Caco-2 (cell line): Measurements from ENCODE around the gene TMEM205. TPM values are rescaled to one million over a fixed set of nuclear protein-coding genes. Genes with fewer than 3 reads are reported as not detected.
"Not testable (repeated sequence)": the region's sequence is repeated elsewhere in the genome, so short reads cannot be mapped to it uniquely, and the experiment has no call there.

Experiments used
- BruUV-seq: library from RNA; stranded (reverse); fragments of 400-500 nt; replicated peaks from 2 replicates; lab custom pipeline; 2021; lab: Mats Ljungman, UMichigan
- CTCF ChIA-PET: fragments of 300-600 bp; sonication (Branson Sonifier 250); formaldehyde crosslinking; loops from one replicate; lab custom pipeline; 2022; ENCODE audit warnings: antibody characterized with exemption; lab: Charles Lee
- POLR2A ChIA-PET: fragments of 300-600 bp; sonication (Branson Sonifier 250); formaldehyde crosslinking; loops from one replicate; lab custom pipeline; 2022; ENCODE audit warnings: antibody characterized with exemption; lab: Charles Lee
- DNase-seq, 2 experiments: peaks; one replicate each; pipeline versions ENCODE4 v3.0.0 to v3.0.0-alpha.2; 2020 to 2022
- H3K27me3 ChIP-seq: replicated peaks from 2 replicates; pipeline ENCODE4 v1.6.0; 2011; ENCODE audit warnings: low read length; ENCODE audit not compliant: control insufficient read depth, insufficient read depth
- H3K36me3 ChIP-seq: 2 replicates; pipeline ENCODE4 v1.5.1; 2011; ENCODE audit warnings: low read length; ENCODE audit not compliant: control insufficient read depth, insufficient read depth
- H3K4me1 ChIP-seq: fragments of 250-450 bp; sonication (Bioruptor Pico); 2 replicates; pipeline ENCODE4 v1.5.1; 2020; ENCODE audit warnings: mild to moderate bottlenecking
- H3K4me3 ChIP-seq: 2 replicates; pipeline ENCODE4 v1.5.1; 2011; ENCODE audit warnings: low read depth, mild to moderate bottlenecking, control low read depth, low read length
- H3K9me3 ChIP-seq: fragments of 250-450 bp; sonication (Bioruptor Pico); 2 replicates; pipeline ENCODE4 v1.5.1; 2020; ENCODE audit warnings: mild to moderate bottlenecking, moderate library complexity
- H3K27ac Mint-ChIP-seq: one replicate; pipeline ENCODE4 v1.8.0; 2022; ENCODE audit warnings: mixed read lengths; ENCODE audit not compliant: unreplicated experiment
- H3K27me3 Mint-ChIP-seq: one replicate; pipeline ENCODE4 v1.8.0; 2022; ENCODE audit warnings: mixed read lengths; ENCODE audit not compliant: insufficient read depth, unreplicated experiment
- H3K36me3 Mint-ChIP-seq: one replicate; pipeline ENCODE4 v1.8.0; 2022; ENCODE audit warnings: mild to moderate bottlenecking, mixed read lengths; ENCODE audit not compliant: insufficient read depth, unreplicated experiment
- H3K4me1 Mint-ChIP-seq: one replicate; pipeline ENCODE4 v1.8.0; 2022; ENCODE audit warnings: low read depth, mixed read lengths; ENCODE audit not compliant: unreplicated experiment
- H3K4me3 Mint-ChIP-seq: one replicate; pipeline ENCODE4 v1.8.0; 2022; ENCODE audit warnings: mild to moderate bottlenecking, moderate library complexity, mixed read lengths; ENCODE audit not compliant: unreplicated experiment
- H3K9me3 Mint-ChIP-seq: one replicate; pipeline ENCODE4 v1.8.0; 2022; ENCODE audit warnings: mixed read lengths; ENCODE audit not compliant: unreplicated experiment
- CTCF ChIP-seq, 2 experiments: fragments of 200-600 bp in 1 of 2; IDR thresholded peaks; 1 replicate in 1 of 2; 2 replicates in 1 of 2; pipeline versions ENCODE4 v1.5.1 to v1.8.0; 2011 to 2022; ENCODE audit warnings: antibody characterized with exemption in 1 of 2, control low read depth in 1 of 2, inconsistent platforms in 1 of 2, low read depth in 1 of 2, low read length in 1 of 2, mild to moderate bottlenecking in 1 of 2, moderate library complexity in 1 of 2; ENCODE audit not compliant: insufficient read depth in 1 of 2, severe bottlenecking in 1 of 2, unreplicated experiment in 1 of 2
- intact Hi-C: fragments of 100-400 bp; cut with micrococcal nuclease; formaldehyde crosslinking; loops from one replicate; pipeline ENCODE4 v1.10.0; 2022; ENCODE audit not compliant: unreplicated experiment
- total RNA-seq: library from RNA; stranded (reverse); gene quantifications from 2 replicates; pipeline ENCODE4 v1.2.3, GENCODE V29; 2022

Gene TMEM205
- total RNA-seq, 1 experiment from 2014 or later = 68.3 TPM

- H3K4me3 Mint-ChIP-seq = peak overlapping the region; percentile 25
- ChIA-PET CTCF (interaction anchor here (0.5 to 1.9 kb wide), 8 partner anchors 14 to 160 kb away, joined by 3 to 25 read pairs (median 5); partner anchors contain the start of genes CCDC159 and TMEM205), POLR2A (interaction anchor here (0.6 kb wide), 1 partner anchor 17 kb away, joined by 3 read pairs; the partner anchor contains the start of gene RAB3D)
- intact Hi-C loops = no loop called here
- H3K4me1 Mint-ChIP-seq = peaks cover 24% of the 10 kb centered on the region
- H3K9me3 Mint-ChIP-seq = no peaks in the 10 kb centered on the region
- no peaks in the 10 kb centered on the region for H3K27me3 Mint-ChIP-seq
- Histone ChIP-seq H3K9me3 (no peaks in the 10 kb centered on the region), H3K4me1 (peaks cover 7% of the 10 kb centered on the region; the same call in 1 of the 2 replicates), H3K36me3 (no peaks in the 10 kb centered on the region; the same call in 1 of the 2 replicates), H3K4me3 (no peak overlapping the region), H3K27me3 (no peaks in the 10 kb centered on the region)
- no peak for TF ChIP-seq CTCF (IDR thresholded peaks at IDR 0.05; ENCODE audit: insufficient read depth in 1 of 2, low read depth in 1 of 2, low read length in 1 of 2, severe bottlenecking in 1 of 2, unreplicated experiment in 1 of 2)
- peak in 1 of 2 experiments; percentile 46 for DNase-seq
- peaks cover 12% of the 10 kb centered on the region for H3K36me3 Mint-ChIP-seq
- H3K27ac Mint-ChIP-seq = peak overlapping the region; percentile 36
- BruUV-seq = no TSS peak
These were observed 23.6 kb downstream of the TMEM205 start for GRCh38 chr19:11322269-11323024.

- H3K36me3 Mint-ChIP-seq = peaks cover 12% of the 10 kb centered on the region
- CTCF ChIA-PET = interaction anchor here (1.5 to 1.9 kb wide), 3 partner anchors 20 to 55 kb away, joined by 5 to 25 read pairs (median 9); no protein-coding TSS in a partner anchor
- no peaks in the 10 kb centered on the region for H3K27me3 ChIP-seq
- H3K9me3 ChIP-seq = no peaks in the 10 kb centered on the region
- no peak overlapping the region for H3K4me3 ChIP-seq
- peak overlapping the region; percentile 25 for H3K4me3 Mint-ChIP-seq
- no peak for DNase-seq
- peaks cover 7% of the 10 kb centered on the region; the same call in 1 of the 2 replicates for H3K4me1 ChIP-seq
- peaks cover 24% of the 10 kb centered on the region for H3K4me1 Mint-ChIP-seq
- intact Hi-C loops = no loop called here
- H3K36me3 ChIP-seq = no peaks in the 10 kb centered on the region; the same call in 1 of the 2 replicates
- no TSS peak for BruUV-seq
- POLR2A ChIA-PET = no interaction called here
- no peaks in the 10 kb centered on the region for H3K27me3 Mint-ChIP-seq
- H3K27ac Mint-ChIP-seq = peak overlapping the region; percentile 36
- no peaks in the 10 kb centered on the region for H3K9me3 Mint-ChIP-seq
- TF ChIP-seq CTCF (IDR thresholded peaks at IDR 0.05; ENCODE audit: insufficient read depth in 1 of 2, low read depth in 1 of 2, low read length in 1 of 2, severe bottlenecking in 1 of 2, unreplicated experiment in 1 of 2) = no peak
These were observed 24.6 kb downstream of the TMEM205 start for GRCh38 chr19:11321191-11322126.

GRCh38 chr19:11320278-11320995 is 25.6 kb downstream of the TMEM205 start:
- intact Hi-C loops, H3K4me1 ChIP-seq, DNase-seq, H3K4me3 Mint-ChIP-seq, H3K4me3 ChIP-seq, BruUV-seq, H3K27me3 Mint-ChIP-seq, H3K36me3 ChIP-seq, POLR2A ChIA-PET, H3K27ac Mint-ChIP-seq, CTCF ChIA-PET, H3K27me3 ChIP-seq, H3K9me3 Mint-ChIP-seq, H3K9me3 ChIP-seq: not testable (repeated sequence)
- Mint-ChIP-seq H3K36me3 (peaks cover 12% of the 10 kb centered on the region), H3K4me1 (peaks cover 24% of the 10 kb centered on the region)
